GM12872 (cell line): Measurements from ENCODE around the gene RALGAPA1.

Experiments
- TF ChIP-seq, protein P1 (sequence below): IDR thresholded peaks from 3 replicates; pipeline ENCODE4 v1.5.1; 2011; ENCODE audit warnings: low read depth, mild to moderate bottlenecking, low read length, moderate library complexity; ENCODE audit not compliant: insufficient read depth

RALGAPA1 gene

DNA sequence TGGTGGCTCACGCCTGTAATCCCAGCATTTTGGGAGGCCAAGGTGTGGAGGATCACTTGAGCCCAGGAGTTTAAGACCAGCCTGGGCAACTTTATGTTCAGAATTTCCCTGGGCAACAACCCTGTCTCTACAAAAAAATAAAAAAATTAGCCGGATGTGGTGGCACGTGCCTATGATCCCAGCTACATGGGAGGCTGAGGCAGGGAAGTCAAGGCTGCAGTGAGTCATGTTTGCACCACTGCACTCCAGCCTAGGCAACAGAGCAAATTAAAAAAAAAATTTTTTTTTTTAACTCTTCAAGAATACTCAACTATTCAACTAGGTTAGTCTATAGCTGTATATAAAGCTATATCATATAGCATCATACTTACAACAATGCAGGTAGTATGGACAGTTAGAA, 113.0 kb downstream of the RALGAPA1 start:
- TF ChIP-seq, protein P1, sequence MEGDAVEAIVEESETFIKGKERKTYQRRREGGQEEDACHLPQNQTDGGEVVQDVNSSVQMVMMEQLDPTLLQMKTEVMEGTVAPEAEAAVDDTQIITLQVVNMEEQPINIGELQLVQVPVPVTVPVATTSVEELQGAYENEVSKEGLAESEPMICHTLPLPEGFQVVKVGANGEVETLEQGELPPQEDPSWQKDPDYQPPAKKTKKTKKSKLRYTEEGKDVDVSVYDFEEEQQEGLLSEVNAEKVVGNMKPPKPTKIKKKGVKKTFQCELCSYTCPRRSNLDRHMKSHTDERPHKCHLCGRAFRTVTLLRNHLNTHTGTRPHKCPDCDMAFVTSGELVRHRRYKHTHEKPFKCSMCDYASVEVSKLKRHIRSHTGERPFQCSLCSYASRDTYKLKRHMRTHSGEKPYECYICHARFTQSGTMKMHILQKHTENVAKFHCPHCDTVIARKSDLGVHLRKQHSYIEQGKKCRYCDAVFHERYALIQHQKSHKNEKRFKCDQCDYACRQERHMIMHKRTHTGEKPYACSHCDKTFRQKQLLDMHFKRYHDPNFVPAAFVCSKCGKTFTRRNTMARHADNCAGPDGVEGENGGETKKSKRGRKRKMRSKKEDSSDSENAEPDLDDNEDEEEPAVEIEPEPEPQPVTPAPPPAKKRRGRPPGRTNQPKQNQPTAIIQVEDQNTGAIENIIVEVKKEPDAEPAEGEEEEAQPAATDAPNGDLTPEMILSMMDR, result no peak

DNA sequence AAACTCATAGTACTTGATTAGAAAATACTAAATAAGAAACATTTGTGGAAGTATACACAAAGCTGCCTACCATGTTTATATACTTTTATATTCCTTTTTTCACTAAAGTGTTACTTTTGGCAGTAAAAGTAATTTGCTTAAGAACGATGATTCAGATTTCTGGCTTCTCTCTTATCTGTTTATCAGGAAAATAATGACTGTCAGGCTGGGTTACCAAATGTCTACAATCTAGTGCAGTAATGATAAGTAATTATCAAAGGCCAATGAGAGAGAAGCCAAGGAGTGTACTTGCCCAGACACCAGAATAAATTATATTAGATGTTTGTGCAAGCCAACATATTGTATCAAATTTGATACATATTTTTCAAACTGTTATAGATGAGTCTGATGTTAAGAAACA, 113.4 kb downstream of the RALGAPA1 start:
- TF ChIP-seq, protein P1, result no peak

DNA sequence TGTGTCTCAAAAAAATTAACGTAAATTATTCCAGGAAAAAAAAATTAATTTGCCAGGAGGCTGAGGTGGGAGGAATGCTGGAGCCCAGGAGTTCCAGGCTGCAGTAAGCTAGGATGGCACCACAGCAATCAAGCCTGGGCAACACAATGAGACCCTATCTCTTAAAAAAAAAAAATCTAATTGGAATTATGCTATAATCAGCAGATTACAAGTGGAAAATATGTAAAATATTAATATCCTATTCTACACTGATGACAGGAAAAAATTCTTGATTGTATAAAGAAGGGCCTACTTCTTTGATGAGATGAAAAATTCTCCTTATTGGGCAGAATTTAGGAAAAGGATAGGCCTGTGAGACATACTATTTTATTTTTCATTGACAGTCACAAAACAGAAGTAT, 114.0 kb downstream of the RALGAPA1 start:
- TF ChIP-seq, protein P1, result no peak

DNA sequence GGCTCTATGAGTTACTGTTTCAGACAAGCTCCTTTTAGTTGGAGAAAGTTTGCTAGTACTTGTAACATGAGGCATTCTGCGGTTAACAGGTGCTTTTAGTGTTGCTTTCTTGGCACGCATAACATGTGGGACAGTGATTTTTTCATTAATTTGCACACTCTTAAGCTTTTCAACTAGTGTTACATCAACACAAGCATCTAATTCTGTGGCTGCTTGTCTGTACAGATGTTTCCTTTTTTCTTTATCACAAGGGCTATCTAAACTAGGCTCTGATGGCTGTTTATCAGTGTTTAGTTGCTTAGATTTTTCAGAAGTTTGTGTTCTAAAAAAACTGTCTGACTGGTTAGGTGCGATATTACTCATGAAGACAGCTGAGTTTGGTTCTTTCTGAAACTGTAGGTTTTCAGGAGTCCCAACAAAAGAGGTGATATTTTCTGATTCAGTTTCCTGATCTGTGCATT, 120.1 kb downstream of the RALGAPA1 start:
- TF ChIP-seq, protein P1, result no peak

DNA sequence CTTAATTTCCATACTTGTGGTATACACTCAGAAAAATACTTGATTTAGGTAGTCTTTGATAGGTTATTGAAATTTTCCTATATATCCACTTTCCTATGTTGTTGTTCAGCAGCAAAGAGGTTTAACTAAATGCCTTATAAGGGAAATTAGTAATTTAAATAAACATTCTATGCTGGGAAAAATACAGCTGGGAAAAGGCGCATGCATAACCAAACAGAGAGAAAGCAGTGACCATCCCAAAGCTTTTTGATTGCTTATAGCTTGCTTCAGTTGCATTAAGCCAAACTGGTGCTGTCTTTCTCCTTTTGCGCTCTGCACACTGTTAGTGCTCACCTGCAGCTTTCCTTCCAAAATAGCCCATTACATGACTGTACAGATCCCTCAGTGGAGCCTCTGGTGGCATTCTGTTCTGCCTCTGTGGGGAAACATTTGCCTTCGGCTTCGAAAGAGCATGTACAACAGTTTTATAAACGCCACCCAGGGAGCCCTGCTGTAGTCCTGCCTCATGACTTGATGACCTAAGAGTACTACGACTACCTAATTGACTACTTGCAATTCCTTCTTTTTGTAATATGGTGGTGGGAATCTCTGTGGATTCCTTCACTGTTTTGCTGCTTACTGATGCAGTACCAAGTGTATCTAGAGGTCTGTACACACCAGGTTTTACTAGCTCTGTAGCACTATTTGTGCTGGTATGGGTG, 120.8 kb downstream of the RALGAPA1 start:
- TF ChIP-seq, protein P1, result no peak

DNA sequence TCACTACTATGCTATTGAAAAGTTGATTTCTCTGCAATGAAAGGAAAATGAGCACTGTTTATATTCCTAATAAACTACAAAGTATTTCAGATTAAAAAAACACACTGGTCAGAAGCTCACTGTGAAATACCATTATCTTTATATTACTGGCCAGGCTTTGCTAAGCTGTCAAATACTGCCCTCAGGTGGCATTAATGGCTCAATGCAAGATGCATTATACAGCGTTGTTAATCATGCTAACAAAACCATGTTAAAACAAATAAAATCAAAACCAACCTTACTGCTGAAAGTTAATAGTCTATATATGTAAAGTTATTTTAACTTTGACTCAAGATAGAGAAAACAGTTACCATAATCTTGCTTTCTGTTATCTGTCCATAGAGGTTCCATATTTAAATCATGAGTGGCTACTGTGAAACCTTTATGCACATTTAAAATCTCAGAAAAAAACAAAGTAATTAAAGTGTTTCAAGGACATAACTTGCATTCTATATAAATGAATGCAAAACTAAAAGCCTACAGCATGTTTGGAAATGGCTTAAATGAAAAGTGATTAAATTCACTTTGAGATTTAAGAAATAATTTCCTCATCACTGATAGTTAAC, 121.7 kb downstream of the RALGAPA1 start:
- TF ChIP-seq, protein P1, result peak; percentile 71

DNA sequence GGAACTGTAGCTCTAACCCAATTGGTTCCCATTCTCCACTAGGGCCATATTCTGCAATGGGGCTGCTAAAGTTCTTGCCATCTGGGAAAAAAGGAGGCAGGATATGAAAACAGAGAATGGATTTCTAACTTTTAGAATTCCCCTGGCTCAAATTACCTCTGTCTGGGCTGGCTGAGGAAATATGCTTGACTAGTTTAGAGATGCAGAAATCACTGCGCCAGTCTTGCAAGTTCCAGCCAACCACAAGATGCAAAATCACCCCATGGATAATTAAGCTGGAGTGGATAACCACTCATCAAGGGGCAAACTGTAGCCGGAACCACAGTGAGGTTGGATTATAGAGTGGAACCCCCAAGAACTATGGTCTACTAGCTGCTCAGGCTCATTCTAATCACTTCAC, 126.3 kb downstream of the RALGAPA1 start:
- TF ChIP-seq, protein P1, result no peak
